GM03348 (cell line): Measurements from ENCODE around the gene PDSS2.
A peak's percentile ranks its signal among the peaks of the same experiment; 100 is the strongest.
"Not testable (repeated sequence)": the region's sequence is repeated elsewhere in the genome, so short reads cannot be mapped to it uniquely, and the experiment has no call there.

Experiments
- DNase-seq: peaks from one replicate; pipeline ENCODE4 v3.0.0; 2012; ENCODE audit warnings: low spot score

The PDSS2 gene

DNA sequence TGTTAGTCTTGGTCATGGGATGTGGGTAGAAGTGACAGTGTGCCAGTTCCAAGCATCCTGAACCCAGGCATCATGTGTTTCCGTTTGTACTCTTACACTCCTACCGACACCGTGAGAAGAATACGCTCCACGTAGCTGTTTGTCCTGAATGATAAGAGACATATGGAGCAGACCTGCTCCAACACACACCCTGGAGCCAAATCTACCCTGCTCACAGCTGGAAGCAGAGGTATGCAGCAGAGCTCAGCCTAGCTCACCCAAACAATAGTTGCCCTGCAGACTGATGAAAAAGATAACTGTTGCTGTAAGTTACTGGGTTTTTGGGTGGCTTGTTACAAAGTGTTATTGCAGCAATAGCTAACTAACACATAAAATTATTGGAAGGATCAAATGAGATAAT lies 14.3 kb upstream of the PDSS2 start:
- DNase-seq: no peak

GRCh38 chr6:107470364-107470763 lies 11.0 kb upstream of the PDSS2 start:
- DNase-seq: no peak

DNA sequence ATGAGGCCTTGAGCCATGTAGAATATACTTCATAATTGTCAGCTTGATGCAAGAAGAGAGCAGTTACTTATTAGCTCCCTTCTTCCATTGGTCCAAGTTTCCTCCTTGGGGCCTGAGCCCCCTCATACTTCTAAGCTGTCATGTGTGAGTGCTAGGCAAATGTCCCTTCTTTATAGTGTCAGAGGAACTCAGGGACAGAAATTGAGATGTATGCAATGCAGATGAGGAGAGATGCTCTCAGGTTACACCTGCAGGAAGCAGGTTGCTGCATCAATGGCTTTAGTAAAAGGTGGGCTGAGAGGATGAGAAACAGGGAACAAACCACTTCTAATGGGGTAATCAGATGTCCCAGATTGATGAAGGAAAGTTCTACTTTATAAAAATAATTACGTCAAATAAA lies 6.7 kb upstream of the PDSS2 start:
- no peak for DNase-seq

DNA sequence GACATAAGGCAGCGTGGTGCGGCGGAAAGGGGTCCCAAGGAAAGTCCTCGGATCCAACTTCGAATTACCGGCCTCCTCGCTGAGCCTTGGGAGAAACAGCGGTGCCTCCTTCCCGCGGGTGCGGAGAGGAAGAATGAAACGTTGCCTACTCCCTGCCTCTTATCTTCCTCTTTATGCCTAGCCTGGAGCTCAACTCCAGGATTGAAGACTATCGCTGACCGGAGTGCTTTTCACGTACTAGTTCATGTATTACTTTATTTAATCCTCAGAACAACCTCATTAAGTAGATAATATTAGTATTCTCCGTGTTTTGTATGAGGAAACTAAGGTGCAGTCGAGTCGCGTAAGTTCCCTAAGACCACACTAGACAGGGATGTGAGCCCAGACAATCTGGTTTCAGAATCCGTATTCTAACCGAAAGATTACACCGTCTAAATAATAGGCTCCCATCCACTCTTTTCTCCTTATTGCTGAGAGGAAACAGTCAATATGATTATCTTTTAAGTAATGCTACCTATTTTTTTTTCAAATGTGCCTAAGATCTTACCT lies 793 bp upstream of the PDSS2 start:
- no peak for DNase-seq

DNA sequence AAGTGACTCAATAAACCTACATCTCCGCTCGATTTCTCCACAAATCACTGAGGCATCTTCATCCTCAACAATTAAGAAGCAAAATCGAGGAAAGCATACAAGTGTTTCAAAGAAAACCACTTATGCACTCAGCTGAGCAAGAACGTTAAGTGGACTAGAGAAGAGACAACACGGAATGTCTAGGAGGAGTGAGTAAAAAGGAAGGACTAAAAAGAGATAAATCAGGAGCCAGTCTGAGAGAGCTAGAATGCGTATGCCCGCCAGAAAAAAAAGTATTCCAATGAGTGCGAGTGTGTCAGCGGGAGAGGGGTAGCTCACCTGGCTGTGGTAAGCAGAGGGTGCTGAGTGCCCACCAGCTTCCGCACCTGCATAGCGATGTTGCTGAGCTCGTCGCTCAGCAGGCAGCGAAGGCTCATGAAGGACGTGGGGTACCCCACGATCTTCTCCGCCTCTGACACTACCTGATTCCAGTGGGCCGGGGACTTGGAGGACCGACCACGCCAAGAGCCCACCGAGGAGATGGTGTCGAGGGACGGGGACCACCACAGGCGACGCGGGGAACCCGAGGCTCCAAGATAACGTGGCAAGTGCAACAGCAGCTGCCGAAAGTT lies 587 bp downstream of the PDSS2 start:
- DNase-seq: peak; percentile 36

DNA sequence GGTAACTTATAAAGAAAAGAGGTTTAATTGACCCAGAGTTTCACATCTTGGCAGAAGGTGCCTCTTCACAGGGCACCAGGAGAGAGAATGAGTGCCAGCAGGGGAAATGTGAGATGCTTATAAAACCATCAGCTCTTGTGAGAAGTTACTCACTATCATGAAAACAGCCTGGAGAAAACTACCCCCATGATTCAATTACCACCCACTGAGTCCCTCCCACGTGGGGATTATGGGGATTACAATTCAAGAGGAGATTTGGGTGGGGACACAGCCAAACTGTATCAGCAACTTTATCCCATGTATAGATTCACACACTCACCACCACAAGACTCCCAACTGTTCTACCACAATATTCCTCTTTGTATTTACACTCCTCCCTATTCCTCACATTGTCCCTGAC lies 10.6 kb downstream of the PDSS2 start:
- no peak for DNase-seq

- DNase-seq: no peak
Observed at GRCh38 chr6:107447663-107448216, 11.6 kb downstream of the PDSS2 start.

- DNase-seq: no peak
Observed at GRCh38 chr6:107444277-107444676, 15.1 kb downstream of the PDSS2 start.

DNA sequence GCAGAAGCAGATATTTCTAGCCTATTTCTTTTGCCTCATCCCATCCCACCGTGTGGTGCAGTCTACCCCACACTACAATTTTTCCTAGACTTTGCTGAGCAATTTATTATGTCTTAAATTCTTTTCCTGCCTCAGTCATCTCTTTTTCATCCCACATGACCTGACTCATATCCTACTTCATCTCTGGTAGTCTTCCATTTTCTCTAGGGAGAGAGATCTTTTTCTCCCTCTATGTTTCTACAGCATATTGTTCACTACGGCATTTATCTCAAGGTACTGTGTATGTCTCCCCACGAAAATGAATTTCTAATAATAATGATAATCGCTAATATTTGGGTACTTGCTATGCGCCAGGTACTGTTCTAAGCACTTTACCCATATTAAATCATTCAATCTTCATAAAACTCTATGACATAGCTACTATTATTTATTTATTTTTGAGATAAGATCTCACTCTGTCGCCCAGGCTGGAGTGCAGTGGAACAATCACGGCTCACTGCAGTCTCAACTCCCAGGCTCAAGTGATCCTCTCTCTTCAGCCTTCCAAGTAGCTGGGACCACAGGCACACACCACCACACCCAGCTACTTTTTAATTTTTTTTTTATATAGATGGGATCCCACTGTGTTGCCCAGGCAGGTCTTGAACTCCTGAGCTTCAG lies 15.6 kb downstream of the PDSS2 start:
- DNase-seq: peak; percentile 31

DNA sequence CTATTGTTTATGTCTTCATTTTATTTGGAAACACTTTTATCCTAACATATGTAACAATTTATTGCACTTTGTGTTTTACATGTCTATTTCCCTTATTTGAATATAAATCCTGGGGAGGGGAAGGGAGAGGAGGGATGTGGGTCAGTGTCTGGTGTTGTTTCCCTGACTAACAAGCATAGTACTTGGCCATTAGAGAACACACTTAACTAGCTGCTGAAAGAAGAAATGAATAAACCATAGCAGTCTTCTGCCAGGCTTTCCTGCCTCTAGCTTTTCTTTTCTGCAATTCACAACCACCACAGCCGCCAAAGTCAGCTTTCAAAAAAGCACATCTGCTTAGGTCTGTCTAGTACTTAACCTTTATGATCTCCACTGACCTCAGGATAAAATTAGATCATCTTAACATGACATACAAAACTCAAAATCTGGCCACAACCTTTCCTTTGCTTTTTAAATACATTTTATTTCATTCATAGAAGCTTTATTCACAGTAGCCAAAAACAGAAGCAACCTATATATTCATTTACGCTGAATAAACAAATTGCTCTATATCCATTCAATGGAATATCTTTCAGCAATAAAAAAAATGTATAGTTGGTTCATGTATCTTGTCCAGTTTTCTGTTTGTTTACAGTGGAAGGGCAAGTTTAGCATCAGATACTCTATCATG lies 16.3 kb downstream of the PDSS2 start:
- no peak for DNase-seq

DNA sequence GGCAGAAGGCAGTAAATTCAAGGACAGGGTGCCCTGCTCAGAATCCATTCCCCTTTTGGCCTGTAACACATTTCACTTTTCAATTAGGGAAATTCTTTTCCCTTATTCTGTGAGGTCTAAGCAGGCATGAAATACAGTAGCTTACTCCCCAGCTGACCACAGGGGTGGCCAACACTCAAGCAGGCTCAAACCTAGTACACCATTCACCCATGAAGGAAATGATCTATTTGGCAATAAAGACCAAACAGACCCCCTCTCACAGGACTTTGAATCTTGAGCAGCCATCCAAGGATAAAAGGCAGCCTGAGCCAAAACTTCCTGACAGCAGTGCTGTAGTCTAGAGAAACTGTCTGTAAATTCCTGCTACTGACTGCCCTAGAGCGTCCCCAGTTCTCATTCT lies 17.7 kb downstream of the PDSS2 start:
- DNase-seq: no peak

- DNase-seq: no peak
Observed at GRCh38 chr6:107440936-107441335, 18.4 kb downstream of the PDSS2 start.

GRCh38 chr6:107439406-107439805 lies 20.0 kb downstream of the PDSS2 start:
- no peak for DNase-seq

- no peak for DNase-seq
Observed at GRCh38 chr6:107437691-107438090, 21.7 kb downstream of the PDSS2 start.

GRCh38 chr6:107436881-107437280 lies 22.5 kb downstream of the PDSS2 start:
- DNase-seq: no peak

- peak; percentile 32 for DNase-seq
Observed at GRCh38 chr6:107435798-107436197, 23.6 kb downstream of the PDSS2 start.

- DNase-seq: no peak
Observed at GRCh38 chr6:107434812-107435211, 24.6 kb downstream of the PDSS2 start.

DNA sequence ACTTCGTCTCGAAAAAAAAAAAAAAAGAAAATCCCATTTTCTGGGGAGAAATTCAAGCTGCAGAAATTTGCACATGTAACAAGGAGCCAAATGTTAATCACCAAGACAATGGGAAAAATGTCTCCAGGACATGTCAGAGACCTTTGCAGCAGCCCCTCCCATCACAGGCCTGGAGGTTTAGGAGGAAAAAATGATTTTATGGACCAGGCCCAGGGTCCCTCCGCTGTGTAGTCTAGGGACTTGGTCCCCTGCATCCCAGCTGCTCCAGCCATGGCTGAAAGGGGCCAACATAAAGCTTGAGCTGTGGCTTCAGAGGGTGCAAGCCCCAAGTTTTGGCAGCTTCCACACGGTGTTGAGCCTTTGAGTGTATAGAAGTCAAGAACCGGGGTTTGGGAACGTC lies 33.4 kb downstream of the PDSS2 start:
- DNase-seq: not testable (repeated sequence)

GRCh38 chr6:107423474-107423990 lies 35.8 kb downstream of the PDSS2 start:
- no peak for DNase-seq

GRCh38 chr6:107421696-107422256 lies 37.6 kb downstream of the PDSS2 start:
- DNase-seq: no peak

GRCh38 chr6:107419733-107420132 lies 39.6 kb downstream of the PDSS2 start:
- DNase-seq: no peak

DNA sequence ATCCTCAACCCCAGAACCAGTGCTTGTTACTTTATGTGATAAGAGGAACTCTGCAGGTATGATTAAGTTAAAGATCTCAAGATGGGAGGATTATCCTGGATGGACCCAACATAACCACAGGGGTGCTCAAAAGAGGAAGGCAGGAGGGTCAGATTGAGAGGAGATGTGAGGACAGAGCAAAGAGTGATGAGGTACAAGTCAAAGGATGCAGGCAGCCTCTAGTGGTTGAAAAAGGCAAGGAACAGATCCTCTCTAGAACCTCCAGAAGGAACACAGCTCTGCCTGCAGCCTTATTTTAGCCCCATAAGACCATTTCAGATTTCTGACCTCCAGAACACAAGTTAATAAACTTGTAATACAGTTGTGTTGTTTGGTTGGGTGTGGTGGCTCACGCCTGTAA lies 41.2 kb downstream of the PDSS2 start:
- DNase-seq: peak; percentile 7
